ENCODE results near the gene S100A3. TPM values are rescaled to one million over a fixed set of nuclear protein-coding genes. Genes with fewer than 3 reads are reported as not detected.

Gene S100A3
- total RNA-seq, 1 donor from 2014 or later, result not detected

GRCh38 chr1:153571706-153572105 lies 22.6 kb upstream of the S100A3 start:
- H3K36me3 ChIP-seq, result no peaks in the 10 kb centered on the region
- intact Hi-C loops (cut with DNase I), result loop anchor here (2.0 to 5.0 kb wide), 4 partner anchors 45 to 415 kb away; partner anchors contain the start of genes RAB13 and S100A14
- H3K27me3 ChIP-seq, result no peaks in the 10 kb centered on the region
- H3K9me3 ChIP-seq, result no peaks in the 10 kb centered on the region
- H3K4me3 ChIP-seq, result no peak overlapping the region
- peak overlapping the region; percentile 70 to 82 for H3K27ac ChIP-seq
- peaks cover 9 to 26% of the 10 kb centered on the region in 2 donors for H3K4me1 ChIP-seq
- no peak for DNase-seq (ENCODE audit: low spot score in 2 of 2)
- TF ChIP-seq CTCF (IDR thresholded peaks at IDR 0.05), result no peak

- intact Hi-C loops (cut with DNase I), result loop anchor here (5.0 kb wide), 2 partner anchors 91 to 201 kb away; no protein-coding TSS in a partner anchor
- TF ChIP-seq CTCF (IDR thresholded peaks at IDR 0.05), result no peak
- Histone ChIP-seq H3K36me3 (no peaks in the 10 kb centered on the region), H3K27ac (no peak overlapping the region), H3K4me1 (peaks cover 14 to 32% of the 10 kb centered on the region in 2 donors), H3K27me3 (no peaks in the 10 kb centered on the region), H3K9me3 (no peaks in the 10 kb centered on the region), H3K4me3 (no peak overlapping the region)
- DNase-seq (ENCODE audit: low spot score in 2 of 2), result no peak
Observed at GRCh38 chr1:153570874-153571273, 21.8 kb upstream of the S100A3 start.

GRCh38 chr1:153569465-153569864 lies 20.4 kb upstream of the S100A3 start:
- Histone ChIP-seq H3K27me3 (no peaks in the 10 kb centered on the region), H3K27ac (no peak overlapping the region), H3K36me3 (no peaks in the 10 kb centered on the region), H3K4me1 (peaks cover 16 to 39% of the 10 kb centered on the region in 2 donors), H3K9me3 (no peaks in the 10 kb centered on the region), H3K4me3 (no peak overlapping the region)
- DNase-seq (ENCODE audit: low spot score in 2 of 2), result no peak
- no peak for TF ChIP-seq CTCF (IDR thresholded peaks at IDR 0.05)
- intact Hi-C loops (cut with DNase I), result no loop called here

GRCh38 chr1:153568367-153569099 lies 19.5 kb upstream of the S100A3 start:
- peaks cover 16 to 39% of the 10 kb centered on the region in 2 donors for H3K4me1 ChIP-seq
- peak overlapping the region; percentile 23 to 56 for H3K4me3 ChIP-seq
- peak in 1 of 2 donors; percentile 94 for DNase-seq (ENCODE audit: low spot score in 2 of 2)
- H3K27ac ChIP-seq, result peak overlapping the region; percentile 91 to 94
- no peaks in the 10 kb centered on the region for H3K36me3 ChIP-seq
- TF ChIP-seq CTCF (IDR thresholded peaks at IDR 0.05), result peak; percentile 99
- intact Hi-C loops (cut with DNase I), result loop anchor here (1.0 kb wide), 3 partner anchors 35 to 216 kb away; no protein-coding TSS in a partner anchor
- H3K27me3 ChIP-seq, result no peaks in the 10 kb centered on the region
- H3K9me3 ChIP-seq, result no peaks in the 10 kb centered on the region

GRCh38 chr1:153567621-153568366 lies 18.7 kb upstream of the S100A3 start:
- Histone ChIP-seq H3K27me3 (no peaks in the 10 kb centered on the region), H3K27ac (peak overlapping the region; percentile 91 to 94), H3K9me3 (no peaks in the 10 kb centered on the region), H3K36me3 (no peaks in the 10 kb centered on the region), H3K4me1 (peaks cover 16 to 35% of the 10 kb centered on the region in 2 donors), H3K4me3 (peak overlapping the region; percentile 23 to 56)
- TF ChIP-seq CTCF (IDR thresholded peaks at IDR 0.05), result no peak
- DNase-seq (ENCODE audit: low spot score in 2 of 2), result no peak
- intact Hi-C loops (cut with DNase I), result loop anchor here (1.0 kb wide), 3 partner anchors 34 to 215 kb away; no protein-coding TSS in a partner anchor

All from ascending aorta (tissue), 2 donors.